LNCAP (cell line): Measurements from ENCODE around the gene HTRA2.

Experiments
- TF ChIP-seq, protein P1 (sequence below): fragments of 450-650 bp; IDR thresholded peaks from 2 replicates; pipeline ENCODE4 v1.5.1; 2017; ENCODE audit warnings: mild to moderate bottlenecking

HTRA2 gene

DNA sequence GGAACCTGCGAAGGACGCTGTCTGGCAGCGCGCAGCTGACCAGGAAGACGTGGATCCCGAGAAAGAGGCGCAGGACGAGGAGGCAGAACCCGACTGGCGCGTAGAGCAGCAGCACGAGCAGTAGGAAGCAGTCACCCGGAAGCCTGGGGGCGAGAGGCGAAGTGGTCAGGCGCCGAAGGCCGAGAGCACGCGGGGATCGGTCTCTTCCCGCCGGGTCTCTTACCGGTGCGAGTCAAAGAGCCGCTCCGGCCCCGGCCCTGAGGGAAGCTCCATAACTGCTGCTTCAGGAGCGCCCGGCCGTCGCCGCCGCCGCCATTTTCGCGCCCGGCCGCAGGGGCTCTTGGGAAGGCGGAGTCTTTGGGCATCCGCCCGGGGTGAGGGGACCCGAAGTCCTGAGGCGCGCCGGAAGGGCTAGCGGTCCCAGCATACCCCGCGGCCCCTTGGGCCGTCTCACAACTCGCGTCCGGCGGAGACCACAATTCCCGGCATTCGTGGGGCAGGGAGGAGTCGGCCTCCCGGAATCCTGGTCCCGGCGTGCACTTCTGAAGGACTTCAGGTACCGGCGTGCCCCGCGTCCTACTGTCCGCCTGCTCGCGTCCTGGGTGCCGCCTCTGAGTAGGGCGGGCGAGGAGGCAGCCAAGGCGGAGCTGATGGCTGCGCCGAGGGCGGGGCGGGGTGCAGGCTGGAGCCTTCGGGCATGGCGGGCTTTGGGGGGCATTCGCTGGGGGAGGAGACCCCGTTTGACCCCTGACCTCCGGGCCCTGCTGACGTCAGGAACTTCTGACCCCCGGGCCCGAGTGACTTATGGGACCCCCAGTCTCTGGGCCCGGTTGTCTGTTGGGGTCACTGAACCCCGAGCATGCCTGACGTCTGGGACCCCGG, at the start of gene HTRA2, which contains the start of gene AUP1:
TSS of gene HTRA2 (plus strand) at position 577 of the 882 bp plus-strand sequence. CDS start at position 651, 74 bp downstream.
TSS of gene AUP1 (minus strand) at position 350 of the 882 bp plus-strand sequence. CDS start at position 273, 77 bp downstream.
- TF ChIP-seq, protein P1, sequence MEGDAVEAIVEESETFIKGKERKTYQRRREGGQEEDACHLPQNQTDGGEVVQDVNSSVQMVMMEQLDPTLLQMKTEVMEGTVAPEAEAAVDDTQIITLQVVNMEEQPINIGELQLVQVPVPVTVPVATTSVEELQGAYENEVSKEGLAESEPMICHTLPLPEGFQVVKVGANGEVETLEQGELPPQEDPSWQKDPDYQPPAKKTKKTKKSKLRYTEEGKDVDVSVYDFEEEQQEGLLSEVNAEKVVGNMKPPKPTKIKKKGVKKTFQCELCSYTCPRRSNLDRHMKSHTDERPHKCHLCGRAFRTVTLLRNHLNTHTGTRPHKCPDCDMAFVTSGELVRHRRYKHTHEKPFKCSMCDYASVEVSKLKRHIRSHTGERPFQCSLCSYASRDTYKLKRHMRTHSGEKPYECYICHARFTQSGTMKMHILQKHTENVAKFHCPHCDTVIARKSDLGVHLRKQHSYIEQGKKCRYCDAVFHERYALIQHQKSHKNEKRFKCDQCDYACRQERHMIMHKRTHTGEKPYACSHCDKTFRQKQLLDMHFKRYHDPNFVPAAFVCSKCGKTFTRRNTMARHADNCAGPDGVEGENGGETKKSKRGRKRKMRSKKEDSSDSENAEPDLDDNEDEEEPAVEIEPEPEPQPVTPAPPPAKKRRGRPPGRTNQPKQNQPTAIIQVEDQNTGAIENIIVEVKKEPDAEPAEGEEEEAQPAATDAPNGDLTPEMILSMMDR: no peak

DNA sequence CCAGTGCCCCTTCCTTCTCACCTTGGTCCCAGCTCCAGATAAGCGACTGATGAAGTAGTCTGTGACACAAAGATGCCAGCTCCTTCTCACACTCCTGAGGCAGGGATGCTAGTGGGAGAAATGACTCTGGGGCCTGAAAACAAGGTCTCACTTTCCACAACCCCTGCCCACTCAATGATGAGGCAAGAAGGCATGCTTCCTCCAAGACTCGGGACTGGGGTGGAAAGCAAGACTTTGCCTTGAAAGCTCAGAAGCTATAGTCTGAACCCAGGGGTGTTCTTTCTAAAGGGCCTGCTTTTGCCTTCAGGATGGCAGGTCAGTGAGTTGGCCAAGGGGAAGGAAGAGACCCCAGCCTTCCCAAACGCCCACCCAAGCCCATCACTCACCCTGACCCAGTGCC, 48.3 kb upstream of the HTRA2 start:
- TF ChIP-seq, protein P1: no peak

DNA sequence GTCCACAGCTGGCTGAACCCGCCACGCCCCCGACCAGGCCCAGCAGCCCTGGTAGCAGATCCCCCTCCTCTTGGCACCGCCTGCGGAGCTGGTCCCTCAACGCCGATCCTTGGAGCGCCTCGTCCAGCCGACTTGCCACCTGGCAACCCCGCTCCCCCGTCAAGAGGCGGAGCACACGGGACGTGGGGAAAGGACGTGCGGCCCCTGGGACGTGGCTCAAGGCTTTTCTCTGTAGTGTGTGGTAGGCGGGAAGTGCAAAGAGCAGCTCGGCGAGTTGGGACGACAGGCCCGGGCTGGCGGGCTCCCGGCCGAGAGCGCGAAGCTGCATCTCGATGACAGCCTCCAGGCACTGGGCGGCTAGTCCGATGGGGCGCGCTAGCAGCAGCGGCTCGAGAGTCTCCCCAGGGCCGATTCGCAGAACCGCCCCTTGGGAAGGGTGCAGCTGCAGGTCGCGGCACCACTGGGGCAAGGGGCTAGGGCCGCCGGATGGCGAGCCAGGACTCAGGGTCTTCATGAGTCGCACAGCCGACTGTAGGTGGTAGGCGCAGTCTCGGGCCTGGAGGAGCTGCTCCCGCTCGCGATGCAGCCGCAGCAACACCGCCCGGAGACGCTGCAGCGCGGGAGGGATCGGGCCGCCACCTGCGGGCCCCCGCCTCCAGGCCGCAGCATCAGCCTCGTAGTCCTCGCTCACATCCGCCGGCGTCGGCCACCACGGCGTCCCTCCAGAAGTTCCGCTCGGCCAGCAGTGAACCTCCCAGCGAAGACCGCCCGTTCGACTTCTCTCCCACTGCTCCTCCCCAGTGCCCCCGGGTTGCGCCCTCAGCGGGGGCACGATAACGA, 47.6 kb upstream of the HTRA2 start:
- TF ChIP-seq, protein P1: no peak

DNA sequence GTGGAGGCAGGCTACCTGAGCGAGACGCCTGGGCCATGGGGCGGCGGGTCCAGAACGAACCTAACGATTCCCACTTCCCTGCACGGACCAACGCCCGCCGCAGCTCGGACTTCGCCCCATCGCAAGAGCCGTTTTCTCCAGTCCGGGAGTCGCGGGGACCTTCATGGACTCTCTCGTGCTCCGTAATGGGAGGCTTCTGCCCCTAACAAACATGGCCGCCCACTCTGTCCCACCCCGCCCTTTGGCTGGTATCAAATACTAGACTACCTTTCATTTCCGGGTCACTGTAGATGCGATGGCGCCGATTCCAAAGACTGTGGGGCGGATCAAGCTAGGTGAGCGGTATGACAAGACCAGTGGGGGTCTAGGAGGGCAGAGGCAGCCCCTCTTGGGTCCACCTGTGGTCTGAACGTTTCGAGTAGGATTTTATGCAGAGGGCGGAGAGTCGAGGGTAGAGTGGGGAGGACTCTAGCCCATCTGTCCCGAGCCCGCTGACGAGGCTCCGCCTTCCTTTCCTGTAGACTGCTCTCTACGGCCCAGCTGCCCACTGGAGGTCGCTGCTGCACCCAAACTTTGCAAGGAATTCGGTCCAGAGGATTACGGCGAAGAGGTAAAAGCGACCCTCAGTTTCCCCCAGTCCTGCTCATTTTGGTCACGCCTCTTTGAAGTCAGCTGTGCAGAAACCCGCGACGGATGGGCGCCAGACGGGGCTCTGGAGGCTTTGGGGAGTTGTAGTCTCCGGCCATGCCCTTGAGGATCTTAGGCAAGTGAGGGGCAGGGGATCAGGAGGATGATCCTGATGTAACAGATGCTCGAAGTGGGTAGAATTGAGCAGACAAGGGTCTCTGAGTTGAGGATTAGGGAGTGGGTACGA, 46.7 kb upstream of the HTRA2 start, which contains the start of the genes CCDC142 and TTC31:
TSS of gene CCDC142 (minus strand) at position 198 of the 874 bp plus-strand sequence. CDS start at position 37, 161 bp downstream.
TSS of gene TTC31 (plus strand) at position 281 of the 874 bp plus-strand sequence. CDS start at position 296, 15 bp downstream.
- TF ChIP-seq, protein P1: peak; percentile 62

DNA sequence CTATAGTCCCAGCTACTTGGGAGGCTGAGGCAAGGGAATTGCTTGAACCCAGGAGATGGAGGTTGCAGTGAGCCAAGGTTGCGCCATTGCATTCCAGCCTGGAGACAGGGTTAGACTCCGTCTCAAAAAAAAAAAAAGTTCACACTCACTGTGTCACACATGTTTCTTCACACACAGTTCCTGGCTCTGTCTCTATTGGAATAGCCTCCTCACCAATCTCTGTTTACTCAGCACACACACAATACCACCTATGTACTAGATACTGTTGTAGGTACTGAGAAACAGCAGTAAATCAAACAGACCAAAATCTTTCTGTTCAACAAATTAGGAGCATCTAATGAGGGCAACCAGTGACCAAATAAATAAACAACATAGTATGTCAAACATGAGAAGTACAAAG, 43.6 kb upstream of the HTRA2 start:
- TF ChIP-seq, protein P1: no peak

DNA sequence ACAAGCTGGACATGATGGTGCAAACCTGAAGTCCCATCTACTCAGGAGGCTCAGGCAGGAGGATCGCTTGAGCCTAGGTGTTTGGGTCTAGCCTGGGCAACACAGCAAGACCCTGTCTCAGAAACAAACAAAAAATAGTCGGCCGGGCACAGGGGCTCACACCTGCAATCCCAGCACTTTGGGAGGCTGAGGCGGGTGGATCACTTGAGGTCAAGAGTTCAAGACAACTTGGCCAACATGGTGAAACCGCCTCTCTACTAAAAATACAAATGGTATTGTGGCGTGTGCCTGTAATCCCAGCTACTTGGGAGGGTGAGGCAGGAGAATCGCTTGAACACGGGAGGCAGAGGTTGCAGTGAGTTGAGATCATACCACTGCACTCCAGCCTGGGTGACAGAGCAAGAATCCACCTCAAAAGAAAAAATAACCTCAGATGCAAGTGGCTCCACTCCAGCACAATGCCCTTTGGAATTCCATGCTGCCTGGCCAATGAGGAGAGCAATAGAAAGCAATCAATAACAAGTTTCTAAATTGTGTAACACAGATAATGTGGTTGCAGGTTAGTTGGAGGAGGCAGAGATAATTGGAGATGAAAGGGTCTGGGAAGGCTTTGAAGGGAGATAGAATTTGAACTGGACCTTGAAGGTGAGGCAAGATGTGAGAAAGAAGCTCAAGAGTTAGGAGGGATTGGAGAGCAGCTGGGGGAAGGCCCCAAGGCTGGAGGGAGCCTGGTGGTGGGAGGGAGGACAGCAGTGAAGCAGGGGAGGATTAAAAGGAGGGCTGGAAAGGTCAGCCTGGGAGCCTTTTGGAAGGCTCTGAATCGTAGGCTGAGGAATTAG, 40.9 kb upstream of the HTRA2 start:
- TF ChIP-seq, protein P1: no peak
